Neuronal stem cell (in vitro differentiated cells): ENCODE data around the gene PLA2G15.

Experiments used
- DNase-seq: peaks from one replicate; pipeline ENCODE4 v3.0.0-alpha.2; 2013; ENCODE audit warnings: low spot score
- H2AFZ ChIP-seq: one replicate; pipeline ENCODE4 v1.6.1; 2013; ENCODE audit warnings: mild to moderate bottlenecking, low read length, inconsistent platforms
- H2AK5ac ChIP-seq: 2 replicates; pipeline ENCODE4 v1.6.1; 2013; ENCODE audit warnings: low read depth, mild to moderate bottlenecking, inconsistent platforms, low read length, moderate library complexity, mixed read lengths
- H2BK120ac ChIP-seq: 2 replicates; pipeline ENCODE4 v1.6.1; 2013; ENCODE audit warnings: low read depth, mild to moderate bottlenecking, inconsistent platforms, low read length, moderate library complexity, mixed read lengths
- H2BK12ac ChIP-seq: one replicate; pipeline ENCODE4 v1.6.1; 2013; ENCODE audit warnings: low read length, inconsistent platforms
- H2BK15ac ChIP-seq: 2 replicates; pipeline ENCODE4 v1.6.1; 2013; ENCODE audit warnings: mild to moderate bottlenecking, low read length, inconsistent platforms, mixed read lengths
- H2BK5ac ChIP-seq: one replicate; pipeline ENCODE4 v1.6.1; 2013; ENCODE audit warnings: inconsistent platforms, mild to moderate bottlenecking, low read length, moderate library complexity
- H3K14ac ChIP-seq: one replicate; pipeline ENCODE4 v1.6.1; 2013; ENCODE audit warnings: low read length, inconsistent platforms
- H3K18ac ChIP-seq: 2 replicates; pipeline ENCODE4 v1.6.1; 2013; ENCODE audit warnings: low read length, inconsistent platforms
- H3K23ac ChIP-seq: 2 replicates; pipeline ENCODE4 v1.6.1; 2013; ENCODE audit warnings: low read depth, mild to moderate bottlenecking, mixed read lengths, low read length, inconsistent platforms; ENCODE audit not compliant: poor library complexity
- H3K27ac ChIP-seq: replicated peaks from 3 replicates; pipeline ENCODE4 v1.5.1; 2013; ENCODE audit warnings: low read length, inconsistent platforms
- H3K27me3 ChIP-seq, 3 experiments: 2 replicates each; pipeline ENCODE4 v1.6.1; 2013; ENCODE audit warnings: low read length in 3 of 3, mild to moderate bottlenecking in 2 of 3, inconsistent platforms in 1 of 3, low read depth in 1 of 3, mixed read lengths in 1 of 3, moderate library complexity in 1 of 3; ENCODE audit not compliant: control insufficient read depth in 3 of 3, insufficient read depth in 3 of 3
- H3K36me3 ChIP-seq, 2 donors: replicated peaks in 1 of 2; 2 replicates each; pipeline ENCODE4 v1.6.1; 2013; ENCODE audit warnings: low read length in 2 of 2; ENCODE audit not compliant: control insufficient read depth in 2 of 2, insufficient read depth in 2 of 2
- H3K4ac ChIP-seq: 2 replicates; pipeline ENCODE4 v1.6.1; 2013; ENCODE audit warnings: inconsistent platforms, mild to moderate bottlenecking, low read length, moderate library complexity
- H3K4me1 ChIP-seq, 2 donors: 1 replicate in 1 of 2; 2 replicates in 1 of 2; pipeline ENCODE4 v1.6.1; 2013; ENCODE audit warnings: low read length in 2 of 2, low read depth in 1 of 2; ENCODE audit not compliant: control insufficient read depth in 2 of 2, insufficient read depth in 1 of 2
- H3K4me2 ChIP-seq: one replicate; pipeline ENCODE4 v1.6.1; 2013; ENCODE audit warnings: mild to moderate bottlenecking, low read length, inconsistent platforms; ENCODE audit not compliant: insufficient read depth, poor library complexity, severe bottlenecking
- H3K4me3 ChIP-seq, 2 donors: 2 replicates each; pipeline ENCODE4 v1.5.1; 2013; ENCODE audit warnings: low read length in 2 of 2, mild to moderate bottlenecking in 2 of 2, inconsistent platforms in 1 of 2, moderate library complexity in 1 of 2
- H3K79me1 ChIP-seq: one replicate; pipeline ENCODE4 v1.6.1; 2013; ENCODE audit warnings: low read depth, mild to moderate bottlenecking, inconsistent platforms, low read length, moderate library complexity
- H3K9ac ChIP-seq: one replicate; pipeline ENCODE4 v1.6.1; 2013; ENCODE audit warnings: mild to moderate bottlenecking, low read depth, low read length, inconsistent platforms; ENCODE audit not compliant: poor library complexity
- H3K9me3 ChIP-seq, 2 donors: replicated peaks in 1 of 2; 2 replicates each; pipeline versions ENCODE3 to v1.6.1; 2013; ENCODE audit warnings: low read length in 2 of 2, mild to moderate bottlenecking in 2 of 2, inconsistent platforms in 1 of 2, low read depth in 1 of 2, mixed read lengths in 1 of 2, moderate library complexity in 1 of 2; ENCODE audit not compliant: control insufficient read depth in 2 of 2, insufficient read depth in 1 of 2
- H4K8ac ChIP-seq: one replicate; pipeline ENCODE4 v1.6.1; 2013; ENCODE audit warnings: low read depth, mild to moderate bottlenecking, inconsistent platforms, low read length, moderate library complexity
- H4K91ac ChIP-seq: one replicate; pipeline ENCODE4 v1.6.1; 2013; ENCODE audit warnings: low read length, low read depth, mild to moderate bottlenecking, inconsistent platforms; ENCODE audit not compliant: poor library complexity
- WGBS, 2 donors: extraction: QIAGEN DNeasy Blood & Tissue Kit; methylation state at CpG; one replicate each; pipeline ENCODE4 v1.1.7; 2013; ENCODE audit warnings: missing lambda C conversion rate in 2 of 2, mixed read lengths in 1 of 2; ENCODE audit not compliant: insufficient read length in 2 of 2, insufficient replicate concordance in 1 of 2; ENCODE audit errors: extremely low coverage in 2 of 2; 5-methylcytosine and 5-hydroxymethylcytosine counted together

The PLA2G15 gene

DNA sequence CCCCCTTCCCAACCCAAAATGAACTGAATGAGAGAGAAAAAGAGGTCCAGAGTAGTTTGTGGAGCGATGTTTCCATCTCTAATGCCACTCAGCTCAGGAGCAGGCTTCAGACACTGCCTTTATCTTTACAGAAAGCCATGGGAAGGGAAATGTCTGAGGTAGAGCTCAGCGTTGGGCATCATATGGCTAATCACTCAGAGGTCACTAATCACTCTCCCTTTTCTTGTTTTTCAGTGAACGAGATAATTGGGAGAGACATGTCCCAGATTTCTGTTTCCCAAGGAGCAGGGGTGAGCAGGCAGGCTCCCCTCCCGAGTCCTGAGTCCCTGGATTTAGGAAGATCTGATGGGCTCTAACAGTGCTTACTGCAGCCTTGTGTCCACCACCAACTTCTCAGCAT is 19.1 kb upstream of the PLA2G15 start:
- Histone ChIP-seq H2BK15ac (no peak overlapping the region), H4K91ac (no peak overlapping the region), H3K4me2 (no peak overlapping the region), H2AFZ (no peak overlapping the region), H3K9ac (no peak overlapping the region), H3K27me3 (no peaks in the 10 kb centered on the region), H3K4me3 (no peak overlapping the region), H2BK5ac (no peak overlapping the region), H2BK12ac (no peak overlapping the region), H3K18ac (no peak overlapping the region), H2AK5ac (no peak overlapping the region), H3K36me3 (peaks cover 7 to 56% of the 10 kb centered on the region in 2 donors), H3K4ac (no peak overlapping the region), H3K14ac (no peak overlapping the region), H4K8ac (no peak overlapping the region), H3K23ac (no peak overlapping the region), H3K4me1 (no peaks in the 10 kb centered on the region), H3K27ac (no peak overlapping the region), H2BK120ac (no peak overlapping the region), H3K79me1 (no peaks in the 10 kb centered on the region), H3K9me3 (no peaks in the 10 kb centered on the region)
- DNase-seq = no peak
- no CpG with 5 or more reads among the region's 4 CpGs for WGBS, 2 donors

- Histone ChIP-seq H3K4me1 (no peaks in the 10 kb centered on the region), H3K23ac (no peak overlapping the region), H3K14ac (no peak overlapping the region), H3K79me1 (no peaks in the 10 kb centered on the region), H4K8ac (no peak overlapping the region), H3K9ac (no peak overlapping the region), H4K91ac (peak overlapping the region; percentile 5), H3K4me3 (no peak overlapping the region), H3K9me3 (no peaks in the 10 kb centered on the region), H2AFZ (no peak overlapping the region), H2AK5ac (no peak overlapping the region), H3K18ac (no peak overlapping the region), H2BK5ac (no peak overlapping the region), H2BK120ac (no peak overlapping the region), H2BK12ac (no peak overlapping the region), H3K4ac (no peak overlapping the region), H3K27me3 (no peaks in the 10 kb centered on the region), H3K36me3 (peaks cover 8 to 55% of the 10 kb centered on the region in 2 donors), H2BK15ac (no peak overlapping the region), H3K27ac (no peak overlapping the region), H3K4me2 (no peak overlapping the region)
- no peak for DNase-seq
- WGBS, 2 donors = no CpG with 5 or more reads among the region's 3 CpGs
Measured at GRCh38 chr16:68227183-68227793, 17.9 kb upstream of the PLA2G15 start.

DNA sequence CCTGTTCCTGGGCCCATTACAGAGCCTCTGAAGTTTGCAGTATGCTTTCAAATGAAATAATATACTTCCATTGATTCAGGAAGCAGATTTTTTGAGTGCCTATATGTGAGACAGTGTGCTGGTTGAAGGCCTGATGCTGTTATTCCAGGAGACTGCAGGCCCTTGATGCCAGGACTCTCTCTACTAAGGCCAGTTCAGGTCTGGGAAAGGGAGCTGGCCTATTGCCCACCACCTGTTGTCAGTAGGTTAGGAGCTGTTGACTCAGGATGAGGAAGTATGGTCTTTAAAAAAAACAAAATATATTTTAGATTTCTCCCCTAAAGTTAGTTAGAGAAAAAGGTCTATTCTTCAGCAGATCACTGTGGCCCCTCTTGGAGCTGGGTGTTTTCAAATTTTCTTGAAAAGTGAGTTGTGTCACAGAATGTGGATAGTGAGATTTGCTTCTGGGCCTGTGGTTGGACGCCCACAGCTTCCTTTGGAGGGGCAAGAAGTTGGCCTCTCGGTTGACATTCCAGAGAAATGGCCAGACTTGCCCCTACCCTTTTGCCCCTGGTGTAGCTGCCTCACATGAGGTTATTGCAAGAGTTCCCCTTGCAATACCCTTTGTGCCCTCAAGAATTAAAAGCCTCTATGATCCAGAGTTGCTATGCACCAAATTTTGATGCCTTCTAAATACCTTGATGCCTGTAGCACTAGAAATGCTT is 17.2 kb upstream of the PLA2G15 start:
- WGBS, 2 donors = no CpG with 5 or more reads among the region's 2 CpGs
- H2BK12ac ChIP-seq = no peak overlapping the region
- H3K36me3 ChIP-seq = peaks cover 8 to 55% of the 10 kb centered on the region in 2 donors
- H3K4ac ChIP-seq = no peak overlapping the region
- no peaks in the 10 kb centered on the region for H3K9me3 ChIP-seq
- H3K14ac ChIP-seq = no peak overlapping the region
- H3K27ac ChIP-seq = no peak overlapping the region
- no peak overlapping the region for H2BK5ac ChIP-seq
- H3K4me3 ChIP-seq = no peak overlapping the region
- H2BK15ac ChIP-seq = no peak overlapping the region
- DNase-seq = no peak
- H3K79me1 ChIP-seq = no peaks in the 10 kb centered on the region
- H2AFZ ChIP-seq = no peak overlapping the region
- H3K23ac ChIP-seq = no peak overlapping the region
- no peak overlapping the region for H2AK5ac ChIP-seq
- no peak overlapping the region for H4K8ac ChIP-seq
- no peaks in the 10 kb centered on the region for H3K4me1 ChIP-seq
- H3K18ac ChIP-seq = no peak overlapping the region
- H3K9ac ChIP-seq = no peak overlapping the region
- H3K4me2 ChIP-seq = no peak overlapping the region
- no peak overlapping the region for H4K91ac ChIP-seq
- no peaks in the 10 kb centered on the region for H3K27me3 ChIP-seq
- no peak overlapping the region for H2BK120ac ChIP-seq

- H3K27ac ChIP-seq = no peak overlapping the region
- H3K4ac ChIP-seq = no peak overlapping the region
- H2BK5ac ChIP-seq = no peak overlapping the region
- H3K36me3 ChIP-seq = peaks cover 8 to 55% of the 10 kb centered on the region in 2 donors
- H4K8ac ChIP-seq = peak overlapping the region; percentile 19
- no peak overlapping the region for H2BK120ac ChIP-seq
- H3K14ac ChIP-seq = no peak overlapping the region
- no peak overlapping the region for H3K23ac ChIP-seq
- H2BK12ac ChIP-seq = no peak overlapping the region
- no peak overlapping the region for H3K4me3 ChIP-seq
- H3K9me3 ChIP-seq = no peaks in the 10 kb centered on the region
- H2BK15ac ChIP-seq = no peak overlapping the region
- no peak overlapping the region for H3K18ac ChIP-seq
- H3K4me1 ChIP-seq = no peaks in the 10 kb centered on the region
- no CpG with 5 or more reads among the region's 3 CpGs for WGBS, 2 donors
- no peak for DNase-seq
- no peak overlapping the region for H3K9ac ChIP-seq
- H3K27me3 ChIP-seq = peaks cover 0 to 3% (median 0%) of the 10 kb centered on the region in 3 experiments
- no peak overlapping the region for H4K91ac ChIP-seq
- H2AFZ ChIP-seq = no peak overlapping the region
- no peak overlapping the region for H3K4me2 ChIP-seq
- no peak overlapping the region for H2AK5ac ChIP-seq
- peaks cover 2% of the 10 kb centered on the region for H3K79me1 ChIP-seq
Measured at GRCh38 chr16:68228652-68229051, 16.5 kb upstream of the PLA2G15 start.
